Measurements from ENCODE around the gene PRSS33.

PRSS33 gene

GRCh38 chr16:2757344-2757743, 30.0 kb downstream of the PRSS33 start:
- no peak for DNase-seq

GRCh38 chr16:2756288-2757015, 30.9 kb downstream of the PRSS33 start:
- no peak for DNase-seq

- DNase-seq: no peak
Measured at GRCh38 chr16:2755158-2755557, 32.2 kb downstream of the PRSS33 start.

GRCh38 chr16:2753733-2754020, 33.7 kb downstream of the PRSS33 start:
- DNase-seq: no peak

GRCh38 chr16:2752850-2753732, 34.3 kb downstream of the PRSS33 start:
- peak; percentile 53 for DNase-seq

- peak; percentile 72 for DNase-seq
Measured at GRCh38 chr16:2752035-2752849, 35.1 kb downstream of the PRSS33 start, which contains the start of gene SRRM2. TSS of gene SRRM2 (plus strand) at chr16:2752638. CDS start at chr16:2756365, 3,727 bp downstream.

- no peak for DNase-seq
Measured at GRCh38 chr16:2751577-2752034, 35.8 kb downstream of the PRSS33 start.

GRCh38 chr16:2749936-2750335, 37.4 kb downstream of the PRSS33 start:
- DNase-seq: no peak

- no peak for DNase-seq
Measured at GRCh38 chr16:2749476-2749875, 37.9 kb downstream of the PRSS33 start.

GRCh38 chr16:2748757-2749455, 38.5 kb downstream of the PRSS33 start:
- DNase-seq: no peak

GRCh38 chr16:2745961-2746360, 41.4 kb downstream of the PRSS33 start:
- DNase-seq: no peak

- DNase-seq: no peak
Measured at GRCh38 chr16:2745116-2745890, 42.1 kb downstream of the PRSS33 start.

- no peak for DNase-seq
Measured at GRCh38 chr16:2744711-2745110, 42.6 kb downstream of the PRSS33 start.

- DNase-seq: no peak
Measured at GRCh38 chr16:2743007-2743810, 44.2 kb downstream of the PRSS33 start.

- DNase-seq: no peak
Measured at GRCh38 chr16:2742323-2743006, 44.9 kb downstream of the PRSS33 start.

GRCh38 chr16:2741168-2741567, 46.2 kb downstream of the PRSS33 start:
- no peak for DNase-seq

GRCh38 chr16:2740476-2740875, 46.9 kb downstream of the PRSS33 start:
- DNase-seq: no peak

- DNase-seq: no peak
Measured at GRCh38 chr16:2739625-2740430, 47.5 kb downstream of the PRSS33 start.

- DNase-seq: no peak
Measured at GRCh38 chr16:2738615-2739014, 48.7 kb downstream of the PRSS33 start.

Measured in NCI-H1105 (cell line).